GM23248 (cell line): ENCODE results near the gene ERO1B. TPM values are rescaled to one million over a fixed set of nuclear protein-coding genes. Genes with fewer than 3 reads are reported as not detected.

ENCODE experiments used
- DNase-seq: peaks from one replicate; pipeline ENCODE4 v3.0.0-alpha.2; 2015
- H2AFZ ChIP-seq: fragments of 200-600 bp; sonication (generic); 2 replicates; pipeline ENCODE4 v1.6.1; 2016; ENCODE audit warnings: antibody characterized with exemption
- H3F3A ChIP-seq: fragments of 200-600 bp; sonication (generic); 2 replicates; pipeline ENCODE4 v1.6.1; 2016; ENCODE audit warnings: mild to moderate bottlenecking, antibody characterized with exemption, mixed run types; ENCODE audit not compliant: insufficient read depth
- H3K27ac ChIP-seq: fragments of 200-600 bp; sonication (generic); 2 replicates; pipeline ENCODE4 v1.5.1; 2016; ENCODE audit warnings: mild to moderate bottlenecking
- H3K27me3 ChIP-seq: fragments of 200-600 bp; sonication (generic); replicated peaks from 2 replicates; pipeline ENCODE4 v1.6.1; 2016; ENCODE audit warnings: mild to moderate bottlenecking; ENCODE audit not compliant: insufficient read depth
- H3K36me3 ChIP-seq: fragments of 200-600 bp; sonication (generic); 2 replicates; pipeline ENCODE4 v1.6.1; 2016; ENCODE audit warnings: low read depth, mild to moderate bottlenecking
- H3K4me1 ChIP-seq: fragments of 200-600 bp; sonication (generic); 2 replicates; pipeline ENCODE4 v1.6.1; 2016; ENCODE audit warnings: mild to moderate bottlenecking; ENCODE audit not compliant: insufficient read depth
- H3K4me2 ChIP-seq: fragments of 200-600 bp; sonication (generic); one replicate; pipeline ENCODE4 v1.6.1; 2016; ENCODE audit warnings: mild to moderate bottlenecking; ENCODE audit not compliant: unreplicated experiment
- H3K4me3 ChIP-seq: fragments of 200-600 bp; sonication (generic); 2 replicates; pipeline ENCODE4 v1.5.1; 2016; ENCODE audit warnings: mild to moderate bottlenecking
- H3K79me2 ChIP-seq: fragments of 200-600 bp; sonication (generic); 2 replicates; pipeline ENCODE4 v1.6.1; 2016; ENCODE audit warnings: mild to moderate bottlenecking; ENCODE audit not compliant: insufficient read depth
- H3K9ac ChIP-seq: fragments of 200-600 bp; sonication (generic); 2 replicates; pipeline ENCODE4 v1.6.1; 2016; ENCODE audit warnings: mild to moderate bottlenecking
- H3K9me2 ChIP-seq: fragments of 200-600 bp; sonication (generic); 2 replicates; pipeline ENCODE4 v1.6.1; 2016; ENCODE audit warnings: mixed run types, mild to moderate bottlenecking, moderate library complexity; ENCODE audit not compliant: insufficient read depth
- H3K9me3 ChIP-seq: fragments of 200-600 bp; sonication (generic); one replicate; pipeline ENCODE4 v1.6.1; 2017; ENCODE audit warnings: low read depth
- H4K20me1 ChIP-seq: fragments of 200-600 bp; sonication (generic); 2 replicates; pipeline ENCODE4 v1.6.0; 2016; ENCODE audit not compliant: insufficient read depth
- EZH2 ChIP-seq: fragments of 200-600 bp; sonication (generic); IDR thresholded peaks from 2 replicates; pipeline ENCODE4 v1.6.1; 2018; ENCODE audit warnings: antibody characterized with exemption, mild to moderate bottlenecking; ENCODE audit not compliant: insufficient read depth, poor library complexity, severe bottlenecking
- EZH2phosphoT487 ChIP-seq: fragments of 200-600 bp; sonication (generic); IDR thresholded peaks from 2 replicates; pipeline ENCODE4 v1.6.1; 2018; ENCODE audit warnings: antibody characterized with exemption, moderate library complexity, mild to moderate bottlenecking, low read depth; ENCODE audit not compliant: insufficient read depth
- WGBS, 2 experiments: methylation state at CpG; one replicate each; pipeline ENCODE4 v1.1.6; 2015 to 2017; ENCODE audit warnings: low lambda C conversion rate in 2 of 2, low coverage in 1 of 2; ENCODE audit errors: missing lambda C conversion rate in 2 of 2; 5-methylcytosine and 5-hydroxymethylcytosine counted together
- in situ Hi-C: fragments of 300-500 bp; cut with MboI; formaldehyde crosslinking; loops from 2 replicates; pipeline ENCODE4 v1.15.0; 2020
- polyA plus RNA-seq: library from polyadenylated mRNA; unstranded; fragments of >200 nt; fragmentation: Nextera tagmentation; extraction: Ambion mirVana; gene quantifications from 2 replicates; pipeline ENCODE4 v1.2.1, GENCODE V29; 2016
- total RNA-seq: library from RNA; depleted of rRNA; stranded (reverse); fragments of >200 nt; shearing (Covaris generic); gene quantifications from 2 replicates; pipeline ENCODE4 v1.2.3, GENCODE V29; 2014

Gene ERO1B
- total and polyA plus RNA-seq, 2 experiments from 2014 or later, result 1.7 to 1.9 TPM

DNA sequence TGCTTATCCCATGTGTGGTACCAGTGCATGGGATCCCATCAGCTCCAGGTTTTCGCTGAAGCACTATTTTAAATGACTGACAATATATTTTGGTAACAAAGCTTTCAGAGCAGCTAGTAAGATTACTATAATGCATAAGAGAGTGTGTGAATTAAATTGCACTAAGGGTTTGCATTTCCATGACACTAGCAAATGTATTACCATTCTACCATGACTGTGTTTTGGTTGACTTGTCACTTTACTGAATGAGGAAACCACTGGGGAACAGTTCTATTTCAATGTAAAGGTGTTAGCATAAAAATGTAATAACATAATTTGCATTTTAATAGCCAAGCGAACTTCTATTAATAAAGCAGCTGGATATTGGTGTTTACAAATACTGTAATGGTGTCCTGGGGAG lies 31.7 kb upstream of the ERO1B start:
- Histone ChIP-seq H3K4me3 (no peak overlapping the region), H2AFZ (no peak overlapping the region), H3K9me3 (no peaks in the 10 kb centered on the region), H3K9me2 (no peaks in the 10 kb centered on the region), H3K27me3 (no peaks in the 10 kb centered on the region), H3F3A (no peaks in the 10 kb centered on the region), H4K20me1 (no peaks in the 10 kb centered on the region), H3K4me1 (no peaks in the 10 kb centered on the region), H3K4me2 (no peak overlapping the region), H3K9ac (no peak overlapping the region), H3K79me2 (no peaks in the 10 kb centered on the region), H3K36me3 (no peaks in the 10 kb centered on the region), H3K27ac (no peak overlapping the region)
- 44 to 47% methylated on average over 2 of the region's 2 CpGs for WGBS, 2 experiments
- DNase-seq, result no peak
- in situ Hi-C loops, result no loop called here
- TF ChIP-seq EZH2 (no peak), EZH2phosphoT487 (no peak)

DNA sequence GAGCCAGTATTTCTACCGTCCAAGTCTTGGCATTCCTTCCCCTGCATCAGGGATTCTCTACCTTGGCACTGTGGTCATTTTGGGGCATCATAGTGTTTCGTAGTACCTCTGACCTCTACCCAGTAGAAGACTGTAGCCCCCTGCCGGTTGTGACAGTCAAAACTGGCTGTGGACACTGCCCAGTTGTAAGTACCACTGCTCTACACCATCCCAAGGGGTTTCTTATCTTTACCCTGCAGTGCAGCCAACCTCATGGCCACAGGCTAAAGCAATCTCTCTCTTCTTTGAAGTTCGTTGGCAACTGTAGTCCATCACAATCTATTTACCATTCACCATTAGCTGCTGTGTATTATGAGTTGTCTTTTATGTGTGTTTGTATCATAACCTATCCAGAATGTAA lies 29.3 kb upstream of the ERO1B start:
- Histone ChIP-seq H3K4me2 (no peak overlapping the region), H3K9ac (no peak overlapping the region), H3K27me3 (no peaks in the 10 kb centered on the region), H3K9me3 (no peaks in the 10 kb centered on the region), H3K4me1 (no peaks in the 10 kb centered on the region), H3K27ac (no peak overlapping the region), H3F3A (no peaks in the 10 kb centered on the region), H3K4me3 (no peak overlapping the region), H3K79me2 (no peaks in the 10 kb centered on the region), H3K36me3 (no peaks in the 10 kb centered on the region), H2AFZ (no peak overlapping the region), H3K9me2 (no peaks in the 10 kb centered on the region), H4K20me1 (no peaks in the 10 kb centered on the region)
- TF ChIP-seq EZH2phosphoT487, result no peak
- TF ChIP-seq EZH2, result no peak
- in situ Hi-C loops, result no loop called here
- no peak for DNase-seq
- WGBS, 2 experiments, result 28 to 34% methylated on average over 4 of the region's 4 CpGs

DNA sequence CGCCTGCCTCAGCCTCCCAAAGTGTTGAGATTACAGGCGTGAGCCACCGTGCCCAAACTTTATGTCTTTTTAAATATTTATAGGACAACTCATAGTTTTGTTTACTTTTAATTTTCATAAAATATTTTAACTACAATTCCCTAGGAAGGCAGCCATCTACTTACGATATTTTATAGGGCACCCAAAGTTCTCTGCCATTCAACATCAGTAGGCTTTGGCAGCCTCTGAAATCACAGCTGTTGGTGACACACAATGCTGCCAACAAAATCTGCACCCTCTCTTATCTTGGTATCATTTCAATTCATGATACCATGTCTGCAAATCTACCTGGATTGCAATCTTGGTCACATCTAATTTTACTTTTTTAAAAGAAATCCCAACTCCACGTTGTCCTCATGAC lies 27.1 kb upstream of the ERO1B start:
- no peaks in the 10 kb centered on the region for H3K79me2 ChIP-seq
- no peak overlapping the region for H2AFZ ChIP-seq
- no peaks in the 10 kb centered on the region for H3K36me3 ChIP-seq
- WGBS, 2 experiments, result 40 to 42% methylated on average over 5 of the region's 5 CpGs
- no peak overlapping the region for H3K4me3 ChIP-seq
- H3F3A ChIP-seq, result no peaks in the 10 kb centered on the region
- H3K27ac ChIP-seq, result no peak overlapping the region
- TF ChIP-seq EZH2 (no peak), EZH2phosphoT487 (no peak)
- H3K27me3 ChIP-seq, result peaks cover 6% of the 10 kb centered on the region
- no peak overlapping the region for H3K4me2 ChIP-seq
- no peaks in the 10 kb centered on the region for H3K9me2 ChIP-seq
- no peak for DNase-seq
- H3K9me3 ChIP-seq, result no peaks in the 10 kb centered on the region
- no peak overlapping the region for H3K9ac ChIP-seq
- H3K4me1 ChIP-seq, result no peaks in the 10 kb centered on the region
- in situ Hi-C loops, result no loop called here
- H4K20me1 ChIP-seq, result no peaks in the 10 kb centered on the region

DNA sequence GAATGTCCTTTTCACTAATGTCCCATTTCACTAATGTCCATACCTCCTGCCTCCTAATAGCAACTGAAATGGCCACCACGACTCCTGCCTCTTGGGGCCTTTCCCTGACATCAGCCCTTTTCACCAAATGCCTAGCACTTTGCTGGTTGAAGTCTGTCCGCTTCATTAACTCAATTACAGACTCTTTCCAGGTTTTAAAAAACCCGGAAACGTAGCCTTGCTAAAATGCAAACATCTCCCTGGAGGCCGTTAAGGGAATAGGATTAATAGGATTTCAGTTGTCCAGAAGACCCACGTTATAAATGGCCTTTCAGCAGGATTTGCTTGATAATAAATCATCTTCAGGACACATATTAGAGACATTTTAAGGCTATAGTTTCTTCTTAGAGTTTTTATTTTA lies 25.7 kb upstream of the ERO1B start:
- H3K27ac ChIP-seq, result no peak overlapping the region
- in situ Hi-C loops, result no loop called here
- no peaks in the 10 kb centered on the region for H3K36me3 ChIP-seq
- H4K20me1 ChIP-seq, result no peaks in the 10 kb centered on the region
- no peaks in the 10 kb centered on the region for H3F3A ChIP-seq
- no peaks in the 10 kb centered on the region for H3K79me2 ChIP-seq
- no peak overlapping the region for H3K9ac ChIP-seq
- H3K4me3 ChIP-seq, result no peak overlapping the region
- H3K4me1 ChIP-seq, result no peaks in the 10 kb centered on the region
- no peaks in the 10 kb centered on the region for H3K9me3 ChIP-seq
- H3K9me2 ChIP-seq, result no peaks in the 10 kb centered on the region
- H3K4me2 ChIP-seq, result no peak overlapping the region
- peaks cover 6% of the 10 kb centered on the region for H3K27me3 ChIP-seq
- H2AFZ ChIP-seq, result no peak overlapping the region
- no peak for DNase-seq
- WGBS, 2 experiments, result 26 to 27% methylated on average over 6 of the region's 6 CpGs
- no peak for TF ChIP-seq EZH2
- no peak for TF ChIP-seq EZH2phosphoT487

DNA sequence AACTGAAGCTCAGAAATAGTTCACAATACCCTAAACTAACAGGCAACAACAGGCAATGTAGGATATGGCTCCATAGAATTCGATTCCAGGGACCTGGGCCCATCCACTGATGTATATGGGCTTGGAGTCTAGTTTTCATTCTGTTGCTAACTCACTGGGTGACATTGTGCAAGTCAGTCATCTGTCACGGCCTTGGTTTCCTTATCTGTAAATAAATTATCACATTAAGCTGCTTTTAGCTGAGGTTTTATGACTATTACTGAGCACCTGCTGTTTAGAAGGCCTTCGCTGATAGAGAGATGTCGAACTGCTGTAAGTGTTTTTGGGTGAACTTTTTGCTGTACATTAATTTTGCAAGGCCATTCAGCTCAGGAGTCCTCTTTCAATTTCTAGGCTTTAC lies 22.9 kb upstream of the ERO1B start:
- no peaks in the 10 kb centered on the region for H3K79me2 ChIP-seq
- TF ChIP-seq EZH2phosphoT487, result no peak
- no peak for TF ChIP-seq EZH2
- no peak overlapping the region for H3K4me2 ChIP-seq
- H3K9me3 ChIP-seq, result no peaks in the 10 kb centered on the region
- no peak overlapping the region for H2AFZ ChIP-seq
- DNase-seq, result no peak
- no peaks in the 10 kb centered on the region for H3K4me1 ChIP-seq
- H3F3A ChIP-seq, result no peaks in the 10 kb centered on the region
- no peak overlapping the region for H3K9ac ChIP-seq
- in situ Hi-C loops, result no loop called here
- no peaks in the 10 kb centered on the region for H3K36me3 ChIP-seq
- H3K9me2 ChIP-seq, result no peaks in the 10 kb centered on the region
- no peak overlapping the region for H3K4me3 ChIP-seq
- 17 to 23% methylated on average over 4 of the region's 4 CpGs for WGBS, 2 experiments
- H4K20me1 ChIP-seq, result no peaks in the 10 kb centered on the region
- peaks cover 9% of the 10 kb centered on the region for H3K27me3 ChIP-seq
- H3K27ac ChIP-seq, result no peak overlapping the region
